HCT116 (cell line): ENCODE data around the gene PRPF6. TPM values are rescaled to one million over a fixed set of nuclear protein-coding genes. Genes with fewer than 3 reads are reported as not detected.

Source experiments
- ATAC-seq: fragments of 200-7000 bp; cut with Tn5 transposase; 2 replicates; pipeline ENCODE4 v1.9.1; 2020; ENCODE audit warnings: mild to moderate bottlenecking, moderate library complexity
- BruUV-seq: library from RNA; stranded (reverse); fragments of 400-500 nt; replicated peaks from 2 replicates; lab custom pipeline; 2021; lab: Mats Ljungman, UMichigan
- CTCF ChIA-PET: fragments of 300-600 bp; sonication (Branson Sonifier 250); formaldehyde crosslinking; loops from one replicate; lab custom pipeline; 2021; ENCODE audit warnings: antibody characterized with exemption; lab: Charles Lee
- POLR2A ChIA-PET: fragments of 300-600, 350-600 bp; sonication (Branson Sonifier 250); formaldehyde crosslinking; loops from one replicate; lab custom pipeline; 2021; ENCODE audit warnings: antibody characterized with exemption; lab: Charles Lee
- RAD21 ChIA-PET, 2 experiments: fragments of 300-600 bp; sonication (Branson Sonifier 250); formaldehyde crosslinking; loops; one replicate each; lab custom pipeline; 2023; ENCODE audit warnings: low total read pairs in 2 of 2; ENCODE audit not compliant: uncharacterized antibody in 2 of 2, unreplicated experiment in 2 of 2, low non-redundant PET in 1 of 2; lab: Charles Lee
- DNase-seq: peaks from one replicate; pipeline ENCODE4 v3.0.0-alpha.2; 2010; ENCODE audit warnings: low read depth, low spot score
- H2AFZ ChIP-seq: fragments of 200-600 bp; shearing (Covaris generic), sonication (generic); 2 replicates; pipeline ENCODE4 v1.6.1; 2017; ENCODE audit warnings: low read depth, mixed run types, mixed read lengths, antibody characterized with exemption, low read length; ENCODE audit not compliant: poor library complexity, severe bottlenecking
- H3K27ac ChIP-seq: 2 replicates; pipeline ENCODE4 v1.5.1; 2012; ENCODE audit warnings: low read depth, low read length
- H3K27me3 ChIP-seq: fragments of 200-600 bp; sonication (generic); 2 replicates; pipeline ENCODE4 v1.6.1; 2016; ENCODE audit warnings: mixed run types, low read length, mixed read lengths; ENCODE audit not compliant: insufficient read depth
- H3K36me3 ChIP-seq, 2 experiments: fragments of 200-500 bp in 1 of 2; fragments of 200-600 bp in 1 of 2; sonication (Bioruptor generic) in 1 of 2; sonication (generic) in 1 of 2; 2 replicates each; pipeline versions ENCODE4 v1.5.1 to v1.6.1; 2014 to 2016; ENCODE audit warnings: low read length in 2 of 2, inconsistent platforms in 1 of 2, mixed read lengths in 1 of 2, mixed run types in 1 of 2; ENCODE audit not compliant: insufficient read depth in 2 of 2, control insufficient read depth in 1 of 2
- H3K4me1 ChIP-seq, 2 experiments: fragments of 200-600 bp in 1 of 2; sonication (generic) in 1 of 2; 2 replicates each; pipeline versions ENCODE4 v1.5.1 to v1.6.1; 2012 to 2017; ENCODE audit warnings: low read length in 2 of 2, inconsistent platforms in 1 of 2, mild to moderate bottlenecking in 1 of 2, mixed read lengths in 1 of 2, mixed run types in 1 of 2, moderate library complexity in 1 of 2; ENCODE audit not compliant: insufficient read depth in 2 of 2, control insufficient read depth in 1 of 2
- H3K4me2 ChIP-seq: fragments of 200-600 bp; sonication (generic); 2 replicates; pipeline ENCODE4 v1.6.1; 2017; ENCODE audit warnings: mixed run types, low read length, mixed read lengths
- H3K4me3 ChIP-seq, 2 experiments: fragments of 200-600 bp in 1 of 2; sonication (generic) in 1 of 2; replicated peaks in 1 of 2; 2 replicates each; pipeline ENCODE4 v1.5.1; 2011 to 2016; ENCODE audit warnings: low read length in 2 of 2, control low read depth in 1 of 2, low read depth in 1 of 2, mild to moderate bottlenecking in 1 of 2, mixed read lengths in 1 of 2, mixed run types in 1 of 2
- H3K79me2 ChIP-seq: fragments of 200-600 bp; sonication (generic); 2 replicates; pipeline ENCODE4 v1.6.1; 2017; ENCODE audit warnings: mild to moderate bottlenecking, mixed run types, low read length, moderate library complexity, mixed read lengths; ENCODE audit not compliant: insufficient read depth
- H3K9ac ChIP-seq: fragments of 200-600 bp; sonication (generic); 2 replicates; pipeline ENCODE4 v1.6.1; 2016; ENCODE audit warnings: low read length, mixed read lengths
- H3K9me2 ChIP-seq: fragments of 200-600 bp; sonication (generic), shearing (Covaris generic); 2 replicates; pipeline ENCODE4 v1.6.1; 2017; ENCODE audit warnings: mixed run types, mild to moderate bottlenecking, moderate library complexity; ENCODE audit not compliant: insufficient read depth
- H3K9me3 ChIP-seq, 2 experiments: fragments of 200-500 bp in 1 of 2; fragments of 200-600 bp in 1 of 2; sonication (Bioruptor generic) in 1 of 2; sonication (generic) in 1 of 2; 2 replicates each; pipeline ENCODE4 v1.6.1; 2014 to 2017; ENCODE audit warnings: low read length in 2 of 2, mixed read lengths in 2 of 2, inconsistent platforms in 1 of 2, low read depth in 1 of 2, mild to moderate bottlenecking in 1 of 2, mixed run types in 1 of 2, moderate library complexity in 1 of 2; ENCODE audit not compliant: control insufficient read depth in 1 of 2, insufficient read depth in 1 of 2
- H4K20me1 ChIP-seq: fragments of 200-600 bp; sonication (generic), shearing (Covaris generic); 2 replicates; pipeline ENCODE4 v1.6.1; 2017; ENCODE audit warnings: mixed run types, mild to moderate bottlenecking, moderate library complexity; ENCODE audit not compliant: insufficient read depth
- CBX3 ChIP-seq: IDR thresholded peaks from 2 replicates; pipeline ENCODE4 v1.6.1; 2012; ENCODE audit warnings: low read depth
- CEBPB ChIP-seq: IDR thresholded peaks from 2 replicates; pipeline ENCODE4 v1.6.1; 2012; ENCODE audit warnings: low read depth
- CTCF ChIP-seq, 3 experiments: fragments of 200-600 bp in 1 of 3; sonication (generic) in 1 of 3; IDR thresholded peaks in 2 of 3; conservative IDR thresholded peaks in 1 of 3; 2 replicates each; pipeline ENCODE4 v1.5.1; 2012 to 2017; ENCODE audit warnings: low read depth in 2 of 3, low read length in 2 of 3, antibody characterized with exemption in 1 of 3, borderline replicate concordance in 1 of 3, control low read depth in 1 of 3, mild to moderate bottlenecking in 1 of 3, mixed read lengths in 1 of 3, mixed run types in 1 of 3, moderate library complexity in 1 of 3; ENCODE audit not compliant: insufficient read depth in 1 of 3
- EGR1 ChIP-seq: IDR thresholded peaks from 2 replicates; pipeline ENCODE4 v1.6.1; 2012; ENCODE audit warnings: low read depth
- EZH2 ChIP-seq: fragments of 200-600 bp; sonication (generic); IDR thresholded peaks from 2 replicates; pipeline ENCODE4 v1.6.1; 2017; ENCODE audit warnings: antibody characterized with exemption, mixed run types
- EZH2phosphoT487 ChIP-seq: fragments of 200-600 bp; IDR thresholded peaks from 2 replicates; pipeline ENCODE4 v1.6.1; 2018; ENCODE audit warnings: antibody characterized with exemption, borderline replicate concordance
- JUND ChIP-seq: IDR thresholded peaks from 2 replicates; pipeline ENCODE4 v1.6.1; 2012
- POLR2A ChIP-seq: IDR thresholded peaks from 2 replicates; pipeline ENCODE4 v1.7.0; 2011; ENCODE audit warnings: borderline replicate concordance; ENCODE audit not compliant: insufficient read depth, insufficient read length; ENCODE audit errors: extremely low read depth
- RAD21 ChIP-seq: IDR thresholded peaks from 2 replicates; pipeline ENCODE4 v1.6.1; 2012; ENCODE audit warnings: low read depth, mild to moderate bottlenecking
- REST ChIP-seq: IDR thresholded peaks from 2 replicates; pipeline ENCODE4 v1.6.1; 2012; ENCODE audit warnings: low read depth
- SIN3A ChIP-seq: IDR thresholded peaks from 2 replicates; pipeline ENCODE4 v1.6.1; 2012; ENCODE audit warnings: low read depth
- SP1 ChIP-seq: IDR thresholded peaks from 2 replicates; pipeline ENCODE4 v1.6.1; 2012; ENCODE audit warnings: low read depth
- SRF ChIP-seq: IDR thresholded peaks from 2 replicates; pipeline ENCODE4 v1.6.1; 2012; ENCODE audit warnings: low read depth
- YY1 ChIP-seq: IDR thresholded peaks from 2 replicates; pipeline ENCODE4 v1.6.1; 2011; ENCODE audit warnings: low read length, low read depth, moderate library complexity, mild to moderate bottlenecking; ENCODE audit not compliant: insufficient replicate concordance; ENCODE audit errors: extremely low read depth
- ZFX ChIP-seq: fragments of 450-650 bp; IDR thresholded peaks from 2 replicates; pipeline ENCODE4 v1.6.1; 2017
- ZNF274 ChIP-seq: fragments of 200-500 bp; sonication (Bioruptor generic); IDR thresholded peaks from 2 replicates; pipeline ENCODE4 v1.6.1; 2014; ENCODE audit warnings: mild to moderate bottlenecking, low read depth, low read length, inconsistent platforms
- intact Hi-C: fragments of 100-400 bp; cut with micrococcal nuclease; formaldehyde crosslinking; loops from 2 replicates; pipeline ENCODE4 v1.10.0; 2022
- total RNA-seq: library from RNA; stranded (reverse); gene quantifications from one replicate; pipeline ENCODE4 v1.2.1, GENCODE V29; 2021; ENCODE audit not compliant: unreplicated experiment

PRPF6 gene
- total RNA-seq, 1 experiment from 2014 or later: 74.9 TPM

GRCh38 chr20:63980317-63980805 is 571 bp upstream of the PRPF6 start:
- ATAC-seq (peak; percentile 41), DNase-seq (no peak)
- Histone ChIP-seq H3K27me3 (no peaks in the 10 kb centered on the region), H3K79me2 (peaks cover 42% of the 10 kb centered on the region), H3K9me3 (no peaks in the 10 kb centered on the region), H3K4me2 (peak overlapping the region; percentile 79), H3K4me1 (peaks cover 22 to 45% of the 10 kb centered on the region in 2 experiments), H3K4me3 (peak overlapping the region; percentile 94 to 98), H3K36me3 (peaks cover 10 to 18% of the 10 kb centered on the region in 2 experiments; a peak in 3 of 4 replicates), H3K9me2 (no peaks in the 10 kb centered on the region), H2AFZ (no peak overlapping the region), H3K27ac (peak overlapping the region; percentile 69), H4K20me1 (no peaks in the 10 kb centered on the region), H3K9ac (peak overlapping the region; percentile 80)
- ChIA-PET POLR2A (interaction anchor here (0.8 to 1.3 kb wide), 6 partner anchors 23 to 443 kb away, joined by 3 to 7 read pairs (median 4); partner anchors contain the start of genes PTK6, TCEA2 and TPD52L2), CTCF (interaction anchor here (0.5 to 2.2 kb wide), 16 partner anchors 22 to 449 kb away, joined by 3 to 17 read pairs (median 3); partner anchors contain the start of genes ARFRP1, PTK6, TPD52L2 and UCKL1), RAD21 (no interaction called here)
- intact Hi-C loops: loop anchor here (2.0 kb wide), 3 partner anchors 24 to 140 kb away; partner anchors contain the start of gene UCKL1
- TF ChIP-seq SP1: no peak
- TF ChIP-seq EGR1: no peak
- no peak for TF ChIP-seq POLR2A
- no peak for TF ChIP-seq EZH2phosphoT487
- TF ChIP-seq CTCF (IDR thresholded peaks at IDR 0.05 in 2 of 3, conservative IDR thresholded peaks at IDR 0.05 in 1 of 3; ENCODE audit: borderline replicate concordance in 1 of 3, insufficient read depth in 1 of 3, low read depth in 2 of 3, low read length in 2 of 3): no peak
- TF ChIP-seq ZNF274: no peak
- TF ChIP-seq EZH2: no peak
- TF ChIP-seq CBX3: no peak
- TF ChIP-seq YY1: no peak
- TF ChIP-seq SIN3A: no peak
- no peak for TF ChIP-seq RAD21
- no peak for TF ChIP-seq JUND
- no peak for TF ChIP-seq SRF
- TF ChIP-seq ZFX: no peak
- TF ChIP-seq REST: no peak
- TF ChIP-seq CEBPB: no peak
- no TSS peak for BruUV-seq
